NK-92 (cell line): Measurements from ENCODE around the gene AKAP6.

Experiments used
- DNase-seq: peaks from one replicate; lab custom pipeline; 2025; ENCODE audit not compliant: unreplicated experiment; lab: John Stamatoyannopoulos, UW

AKAP6 gene

GRCh38 chr14:32531942-32532515 lies 202.9 kb downstream of the AKAP6 start:
- DNase-seq = no peak

- DNase-seq = no peak
Measured at GRCh38 chr14:32534145-32534544, 205.0 kb downstream of the AKAP6 start.

- DNase-seq = no peak
Measured at GRCh38 chr14:32536175-32536574, 207.1 kb downstream of the AKAP6 start.

- DNase-seq = no peak
Measured at GRCh38 chr14:32537166-32537565, 208.1 kb downstream of the AKAP6 start.

GRCh38 chr14:32542507-32542906 lies 213.4 kb downstream of the AKAP6 start:
- no peak for DNase-seq

- no peak for DNase-seq
Measured at GRCh38 chr14:32545095-32545494, 216.0 kb downstream of the AKAP6 start.

GRCh38 chr14:32545506-32546210 lies 216.6 kb downstream of the AKAP6 start:
- DNase-seq = no peak

GRCh38 chr14:32546246-32546645 lies 217.1 kb downstream of the AKAP6 start:
- no peak for DNase-seq

GRCh38 chr14:32552766-32553165 lies 223.7 kb downstream of the AKAP6 start:
- DNase-seq = no peak

GRCh38 chr14:32559048-32559447 lies 229.9 kb downstream of the AKAP6 start:
- no peak for DNase-seq

GRCh38 chr14:32559590-32559989 lies 230.5 kb downstream of the AKAP6 start:
- no peak for DNase-seq

- no peak for DNase-seq
Measured at GRCh38 chr14:32560209-32560857, 231.2 kb downstream of the AKAP6 start.

GRCh38 chr14:32561520-32561919 lies 232.4 kb downstream of the AKAP6 start:
- no peak for DNase-seq

GRCh38 chr14:32564596-32564995 lies 235.5 kb downstream of the AKAP6 start:
- no peak for DNase-seq

- DNase-seq = no peak
Measured at GRCh38 chr14:32565256-32565655, 236.2 kb downstream of the AKAP6 start.

GRCh38 chr14:32567543-32568384 lies 238.7 kb downstream of the AKAP6 start:
- no peak for DNase-seq

- DNase-seq = no peak
Measured at GRCh38 chr14:32571551-32571950, 242.5 kb downstream of the AKAP6 start.

GRCh38 chr14:32571995-32572866 lies 243.1 kb downstream of the AKAP6 start:
- DNase-seq = no peak

GRCh38 chr14:32572867-32573150 lies 243.7 kb downstream of the AKAP6 start:
- DNase-seq = no peak

GRCh38 chr14:32574269-32574668 lies 245.2 kb downstream of the AKAP6 start:
- DNase-seq = no peak
